GM12872 (cell line): ENCODE results near the gene TIRAP.

Experiments
- CTCF ChIP-seq: IDR thresholded peaks from 3 replicates; pipeline ENCODE4 v1.5.1; 2011; ENCODE audit warnings: low read depth, mild to moderate bottlenecking, low read length, moderate library complexity; ENCODE audit not compliant: insufficient read depth

TIRAP gene

GRCh38 chr11:126335463-126335760 is 52.5 kb downstream of the TIRAP start:
- no peak for TF ChIP-seq CTCF

GRCh38 chr11:126336138-126336541 is 53.2 kb downstream of the TIRAP start:
- TF ChIP-seq CTCF, result no peak

- no peak for TF ChIP-seq CTCF
Measured at GRCh38 chr11:126336671-126337101, 53.8 kb downstream of the TIRAP start.

- no peak for TF ChIP-seq CTCF
Measured at GRCh38 chr11:126337126-126337473, 54.2 kb downstream of the TIRAP start.

GRCh38 chr11:126337474-126338241 is 54.8 kb downstream of the TIRAP start:
- TF ChIP-seq CTCF, result no peak

GRCh38 chr11:126338346-126339055 is 55.6 kb downstream of the TIRAP start:
- no peak for TF ChIP-seq CTCF

GRCh38 chr11:126339073-126339862 is 56.4 kb downstream of the TIRAP start:
- no peak for TF ChIP-seq CTCF
